HG03354 (cell line): ENCODE measurements around the gene LMCD1.

Experiments used
- ATAC-seq: cut with Tn5 transposase; IDR thresholded peaks from one replicate; pipeline ENCODE4 v1.9.1; 2021; ENCODE audit warnings: mild to moderate bottlenecking; ENCODE audit not compliant: unreplicated experiment, poor library complexity, severe bottlenecking

LMCD1 gene, protein sequence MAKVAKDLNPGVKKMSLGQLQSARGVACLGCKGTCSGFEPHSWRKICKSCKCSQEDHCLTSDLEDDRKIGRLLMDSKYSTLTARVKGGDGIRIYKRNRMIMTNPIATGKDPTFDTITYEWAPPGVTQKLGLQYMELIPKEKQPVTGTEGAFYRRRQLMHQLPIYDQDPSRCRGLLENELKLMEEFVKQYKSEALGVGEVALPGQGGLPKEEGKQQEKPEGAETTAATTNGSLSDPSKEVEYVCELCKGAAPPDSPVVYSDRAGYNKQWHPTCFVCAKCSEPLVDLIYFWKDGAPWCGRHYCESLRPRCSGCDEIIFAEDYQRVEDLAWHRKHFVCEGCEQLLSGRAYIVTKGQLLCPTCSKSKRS

GRCh38 chr3:8501371-8502131 is at the start of gene LMCD1:
Gene LMCD1, plus strand, starts transcription at chr3:8501823. Its CDS starts 116 bp downstream, at chr3:8501939.
- peak; percentile 98 for ATAC-seq

GRCh38 chr3:8452112-8452511 is 49.5 kb upstream of the LMCD1 start:
- no peak for ATAC-seq

DNA sequence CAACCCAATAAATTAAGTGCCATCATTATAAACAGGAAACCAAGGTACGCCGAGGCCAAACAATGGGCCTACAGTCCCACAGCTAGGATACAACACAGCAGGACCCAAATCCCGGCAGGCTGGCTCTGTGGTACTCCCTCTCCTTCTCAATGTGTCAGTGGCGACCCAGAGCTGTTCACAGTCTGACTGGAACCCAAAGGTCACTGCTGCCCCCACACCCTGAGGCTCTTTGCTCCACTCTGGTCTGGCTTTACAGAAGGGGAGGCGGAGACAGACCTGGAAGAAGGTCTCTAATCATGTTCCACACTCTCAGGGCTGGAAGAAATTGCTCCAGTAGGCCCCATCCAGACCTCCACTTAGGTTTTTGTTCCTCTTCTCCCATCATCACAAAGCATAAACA is 48.5 kb upstream of the LMCD1 start:
- ATAC-seq = no peak

- ATAC-seq = no peak
Measured at GRCh38 chr3:8455526-8456411, 45.9 kb upstream of the LMCD1 start.

GRCh38 chr3:8456412-8456811 is 45.2 kb upstream of the LMCD1 start:
- no peak for ATAC-seq

DNA sequence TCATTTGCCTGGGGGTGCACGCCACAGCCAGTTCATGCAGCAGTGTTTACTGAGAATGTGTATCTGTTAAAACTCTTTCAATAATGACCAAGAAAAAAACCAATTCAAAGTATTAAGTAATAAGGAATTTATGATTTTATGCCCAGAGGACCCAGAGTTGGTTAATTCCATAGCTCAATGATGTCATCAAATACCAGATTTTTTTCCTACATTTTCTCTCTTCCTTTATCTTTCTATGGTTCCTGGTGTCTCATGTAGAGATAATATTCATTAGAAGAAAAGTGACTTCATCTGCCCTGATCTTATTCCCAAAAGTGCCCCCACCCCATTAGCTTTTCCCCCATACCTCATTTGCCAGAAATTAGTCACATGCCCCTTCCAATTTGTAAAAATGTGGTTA is 44.6 kb upstream of the LMCD1 start:
- no peak for ATAC-seq

GRCh38 chr3:8458238-8458661 is 43.4 kb upstream of the LMCD1 start:
- ATAC-seq = no peak

DNA sequence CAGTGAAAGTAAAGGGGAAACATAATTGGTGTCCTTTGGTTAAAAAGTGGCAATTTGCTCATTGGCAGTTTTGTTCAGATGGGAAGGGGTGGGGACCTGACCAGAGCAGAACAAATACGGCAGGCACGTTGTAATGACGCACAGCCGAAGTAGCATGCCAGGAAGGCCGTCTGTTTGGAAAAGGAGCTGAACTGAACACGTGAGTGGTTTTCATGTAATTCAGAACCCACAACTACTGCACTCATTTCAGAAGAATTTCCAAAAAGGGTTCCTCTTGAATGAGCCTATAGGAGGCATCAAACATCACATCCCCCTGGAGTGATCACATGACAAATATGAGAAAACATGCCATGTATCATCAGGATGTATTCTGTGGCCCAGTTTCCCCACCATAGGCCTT is 42.9 kb upstream of the LMCD1 start:
- ATAC-seq = no peak

DNA sequence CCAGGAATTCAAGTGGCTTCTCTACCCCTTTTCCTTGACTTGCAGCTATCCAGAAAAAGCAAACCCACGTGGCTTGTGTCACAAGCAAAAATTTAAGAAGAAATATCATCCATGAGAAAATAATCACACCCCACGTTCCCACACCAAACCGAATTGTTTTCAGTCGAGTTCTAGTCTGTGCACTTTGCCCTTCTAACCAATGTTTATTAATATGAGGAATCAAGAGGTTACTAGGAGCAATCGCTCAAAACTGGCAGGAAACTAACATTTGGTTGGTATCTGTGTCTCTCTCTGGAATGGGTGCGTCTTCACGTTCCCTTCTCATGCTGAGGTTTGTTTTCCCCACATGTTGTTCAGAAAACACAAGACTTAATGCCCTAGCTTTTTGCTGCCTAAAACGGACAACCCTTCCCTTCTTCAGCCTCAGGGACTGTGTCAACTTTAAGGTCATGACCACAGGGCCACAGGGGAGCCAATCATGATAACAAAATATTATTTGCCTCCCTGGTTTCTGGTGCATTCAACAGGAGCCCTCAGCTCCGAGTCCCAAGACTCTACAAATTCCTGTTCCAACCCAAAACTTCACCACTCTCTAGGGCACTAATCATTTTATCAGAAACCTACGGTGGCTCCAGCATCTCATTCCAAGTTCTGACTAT is 41.4 kb upstream of the LMCD1 start:
- ATAC-seq = no peak

DNA sequence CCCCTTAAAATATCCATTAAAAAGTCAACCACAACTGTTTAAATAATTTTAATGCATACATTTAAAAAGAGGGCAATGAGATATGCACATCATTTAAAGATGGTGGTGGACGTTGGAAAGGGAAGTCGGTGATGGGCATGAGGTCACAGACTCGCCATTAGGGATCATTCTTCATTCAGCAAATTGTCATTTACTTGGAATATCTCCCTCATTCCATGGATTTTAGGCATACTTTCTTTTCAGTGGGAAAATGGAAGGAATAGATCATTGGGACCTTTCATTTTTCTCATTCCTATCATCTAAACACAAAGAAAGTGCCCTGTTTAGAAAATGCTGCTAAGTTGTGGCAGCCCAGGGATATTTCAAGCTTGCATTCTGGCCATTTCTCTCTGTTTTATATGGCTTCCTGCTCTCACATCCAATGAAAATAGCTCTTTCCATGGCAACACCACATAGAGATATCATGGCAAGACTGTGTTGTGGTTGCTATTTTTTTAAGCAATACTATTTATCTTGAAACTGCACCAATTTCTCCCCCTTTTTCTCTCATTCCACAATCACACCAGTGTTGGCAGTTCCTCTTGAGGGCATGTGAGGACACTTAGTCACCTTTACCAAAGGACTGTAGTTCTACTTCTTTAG is 40.7 kb upstream of the LMCD1 start:
- no peak for ATAC-seq

- ATAC-seq = no peak
Measured at GRCh38 chr3:8464668-8465067, 37.0 kb upstream of the LMCD1 start.

GRCh38 chr3:8466526-8466925 is 35.1 kb upstream of the LMCD1 start:
- no peak for ATAC-seq

GRCh38 chr3:8470801-8471200 is 30.8 kb upstream of the LMCD1 start:
- no peak for ATAC-seq

- ATAC-seq = no peak
Measured at GRCh38 chr3:8472549-8472948, 29.1 kb upstream of the LMCD1 start.

DNA sequence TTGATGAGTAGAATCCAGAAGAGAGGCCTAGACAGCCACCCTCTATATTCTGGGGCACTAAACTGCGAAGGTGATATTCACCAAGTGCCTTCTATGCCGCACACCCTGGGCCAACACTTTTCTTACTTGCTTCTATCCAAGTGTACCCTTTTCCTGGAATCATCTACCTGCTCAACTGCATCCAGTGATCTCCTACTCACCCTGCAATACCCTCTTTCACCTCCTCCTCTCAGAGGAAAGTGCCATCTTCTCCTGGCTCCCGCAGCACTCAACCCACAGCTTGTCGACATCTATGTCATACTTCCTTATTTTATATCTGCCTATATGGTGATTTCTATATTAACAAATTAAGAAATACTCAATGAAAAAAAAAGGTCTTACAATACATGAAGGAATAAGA is 28.6 kb upstream of the LMCD1 start:
- no peak for ATAC-seq

DNA sequence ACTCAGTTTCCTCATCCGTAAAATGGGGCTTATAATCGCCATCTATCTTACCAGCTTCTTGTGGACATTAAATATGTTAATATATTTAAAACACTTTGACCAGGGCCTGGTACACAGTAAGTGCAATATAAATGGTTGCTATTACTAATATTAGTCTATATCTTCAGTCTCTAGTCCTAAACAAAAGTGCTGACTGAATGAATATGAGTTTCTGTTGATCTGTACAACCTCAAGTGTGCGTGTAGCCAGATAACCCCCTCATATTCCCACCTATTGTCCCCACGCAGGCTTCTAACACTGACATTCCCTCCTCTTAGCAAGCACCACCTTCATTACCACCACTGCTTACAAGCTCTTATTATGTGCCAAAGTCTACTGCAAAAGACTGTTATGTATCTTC is 27.6 kb upstream of the LMCD1 start:
- ATAC-seq = no peak

- ATAC-seq = no peak
Measured at GRCh38 chr3:8474991-8475390, 26.6 kb upstream of the LMCD1 start.

GRCh38 chr3:8480699-8481098 is 20.9 kb upstream of the LMCD1 start:
- ATAC-seq = no peak

GRCh38 chr3:8481380-8481779 is 20.2 kb upstream of the LMCD1 start:
- ATAC-seq = no peak
